Activated T-helper 1 cell treated with anti-CD3 and anti-CD28 coated beads, Interleukin-12 subunit alpha, Interleukin-12 subunit beta, Interleukin-2, Interleukin-4 antibody, amounts not matched to agents 30 ng/mL and 10 ng/mL and 1 ng/mL, durations not matched to agents 14 hours and 24 hours and 36 hours (primary cell): ENCODE measurements around the gene KCNQ1. TPM values are rescaled to one million over a fixed set of nuclear protein-coding genes. Genes with fewer than 3 reads are reported as not detected.

Source experiments
- DNase-seq: peaks from one replicate; pipeline ENCODE4 v3.0.0; 2021; ENCODE audit warnings: low spot score
- H3K27ac Mint-ChIP-seq: one replicate; pipeline ENCODE4 v1.8.0; 2021; ENCODE audit warnings: mild to moderate bottlenecking, mixed read lengths
- H3K27me3 Mint-ChIP-seq: one replicate; pipeline ENCODE4 v1.8.0; 2022; ENCODE audit warnings: mild to moderate bottlenecking, moderate library complexity, mixed read lengths; ENCODE audit not compliant: insufficient read depth
- H3K36me3 Mint-ChIP-seq: one replicate; pipeline ENCODE4 v1.8.0; 2021; ENCODE audit warnings: low read depth, mixed read lengths
- H3K4me1 Mint-ChIP-seq: one replicate; pipeline ENCODE4 v1.8.0; 2021; ENCODE audit warnings: low read depth, mixed read lengths
- H3K4me3 Mint-ChIP-seq: one replicate; pipeline ENCODE4 v1.8.0; 2021; ENCODE audit warnings: mild to moderate bottlenecking, moderate library complexity, mixed read lengths
- H3K9me3 Mint-ChIP-seq: one replicate; pipeline ENCODE4 v1.8.0; 2021; ENCODE audit warnings: mixed read lengths
- intact Hi-C: fragments of 100-400 bp; cut with micrococcal nuclease; formaldehyde crosslinking; loops from one replicate; pipeline ENCODE4 v1.15.1; 2024
- total RNA-seq: library from RNA; stranded (reverse); gene quantifications from 2 replicates; pipeline ENCODE4 v1.2.3, GENCODE V29; 2022

The KCNQ1 gene
- total RNA-seq, 1 donor from 2014 or later: 6.4 TPM

DNA sequence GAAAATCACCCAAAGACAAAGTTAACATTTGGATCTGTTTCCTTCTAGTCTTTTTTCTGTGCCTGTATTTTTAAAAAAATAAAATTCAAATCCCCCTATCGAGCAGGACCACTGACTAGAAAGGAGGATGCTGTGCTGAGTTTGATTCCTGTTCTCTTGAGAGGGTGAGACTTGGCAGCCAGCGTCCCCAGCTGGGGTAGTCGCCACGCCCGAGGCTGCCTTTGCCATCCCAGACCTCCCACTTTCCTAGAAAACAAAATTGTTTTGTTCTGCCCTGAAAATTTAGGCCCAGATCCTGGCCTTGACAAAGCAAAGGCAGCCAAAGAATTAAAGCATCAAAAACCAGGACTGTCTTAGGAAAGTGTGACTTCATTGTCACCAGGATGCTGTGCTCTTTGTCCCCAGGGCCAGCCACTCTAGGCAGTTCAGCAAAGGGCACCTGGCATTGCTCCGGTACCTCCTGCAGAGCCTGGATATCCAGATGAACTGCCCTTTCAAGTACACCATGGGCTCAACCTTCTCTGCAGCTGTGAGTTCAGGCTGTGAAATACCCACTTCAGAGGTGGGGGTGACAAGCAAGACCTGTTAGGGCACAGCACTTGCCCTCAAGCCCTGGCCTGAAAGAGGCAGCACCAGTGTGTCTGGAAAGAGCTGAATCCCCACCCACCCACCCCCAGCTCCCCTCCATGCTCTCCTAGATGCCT lies 210.4 kb downstream of the KCNQ1 start:
- Mint-ChIP-seq H3K4me3 (no peak overlapping the region), H3K9me3 (peaks cover 23% of the 10 kb centered on the region), H3K27ac (no peak overlapping the region), H3K36me3 (peaks cover 4% of the 10 kb centered on the region), H3K4me1 (no peaks in the 10 kb centered on the region), H3K27me3 (no peaks in the 10 kb centered on the region)
- intact Hi-C loops: no loop called here
- no peak for DNase-seq

DNA sequence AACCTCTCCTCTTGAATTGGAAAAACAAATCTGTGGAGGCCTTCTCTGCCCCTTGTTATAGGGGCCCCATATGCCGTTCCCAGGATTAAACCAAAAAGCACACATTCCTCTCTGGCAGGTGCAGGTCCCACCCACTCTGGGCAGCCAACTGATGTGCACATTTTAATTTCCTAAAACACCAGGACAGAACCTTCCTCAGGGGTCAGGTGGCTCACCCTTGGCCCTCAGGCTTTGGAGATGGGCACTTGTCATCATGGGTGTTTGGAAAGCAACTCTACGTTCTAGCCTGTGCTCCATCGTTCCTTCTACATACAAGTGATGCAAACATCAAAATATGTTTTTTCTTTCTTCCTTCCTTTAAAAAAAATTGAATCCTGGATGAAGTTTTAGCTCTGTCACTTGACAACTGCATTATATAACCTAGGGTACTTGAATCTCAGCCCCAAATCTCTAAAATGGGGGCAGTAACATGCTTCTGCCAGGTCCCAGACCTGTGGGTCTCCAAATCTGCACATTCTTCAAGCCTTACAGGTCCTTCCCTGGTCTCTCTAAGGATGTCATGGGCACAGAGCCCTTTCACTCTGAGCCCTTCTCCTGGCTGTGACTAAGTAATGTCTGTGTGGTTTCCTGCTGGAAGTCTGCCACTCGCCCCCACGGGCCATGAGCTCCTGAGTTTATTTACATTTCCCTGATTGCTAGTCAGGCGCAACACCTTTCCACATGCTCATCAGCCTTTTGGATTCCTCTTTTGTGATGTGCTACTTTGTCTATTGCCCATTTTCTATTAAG lies 211.2 kb downstream of the KCNQ1 start:
- H3K27me3 Mint-ChIP-seq: no peaks in the 10 kb centered on the region
- H3K4me1 Mint-ChIP-seq: no peaks in the 10 kb centered on the region
- intact Hi-C loops: no loop called here
- H3K9me3 Mint-ChIP-seq: peaks cover 24% of the 10 kb centered on the region
- DNase-seq: no peak
- no peak overlapping the region for H3K27ac Mint-ChIP-seq
- H3K36me3 Mint-ChIP-seq: peaks cover 7% of the 10 kb centered on the region
- no peak overlapping the region for H3K4me3 Mint-ChIP-seq

DNA sequence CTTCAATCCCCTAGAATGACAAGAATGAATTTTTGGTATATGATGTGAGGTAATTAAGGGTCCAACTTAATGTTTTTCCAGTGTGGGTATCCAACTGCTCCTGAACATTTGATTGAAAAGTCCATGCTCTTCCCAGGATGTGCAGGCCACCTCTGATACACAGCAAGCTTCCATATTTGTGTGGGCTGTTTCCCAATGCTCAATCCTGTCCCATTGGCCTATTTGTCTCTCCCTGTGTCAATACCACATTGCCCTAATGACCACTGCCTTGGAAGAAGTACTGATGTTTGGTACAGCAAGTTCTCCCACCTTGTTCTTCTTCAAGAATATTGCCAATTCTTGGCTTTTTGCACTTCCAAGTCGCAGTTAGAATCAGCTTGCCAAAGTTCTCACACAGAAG lies 212.1 kb downstream of the KCNQ1 start:
- DNase-seq: no peak
- Mint-ChIP-seq H3K4me3 (no peak overlapping the region), H3K9me3 (peaks cover 22% of the 10 kb centered on the region), H3K36me3 (peaks cover 7% of the 10 kb centered on the region), H3K27ac (no peak overlapping the region), H3K4me1 (no peaks in the 10 kb centered on the region), H3K27me3 (no peaks in the 10 kb centered on the region)
- intact Hi-C loops: no loop called here

DNA sequence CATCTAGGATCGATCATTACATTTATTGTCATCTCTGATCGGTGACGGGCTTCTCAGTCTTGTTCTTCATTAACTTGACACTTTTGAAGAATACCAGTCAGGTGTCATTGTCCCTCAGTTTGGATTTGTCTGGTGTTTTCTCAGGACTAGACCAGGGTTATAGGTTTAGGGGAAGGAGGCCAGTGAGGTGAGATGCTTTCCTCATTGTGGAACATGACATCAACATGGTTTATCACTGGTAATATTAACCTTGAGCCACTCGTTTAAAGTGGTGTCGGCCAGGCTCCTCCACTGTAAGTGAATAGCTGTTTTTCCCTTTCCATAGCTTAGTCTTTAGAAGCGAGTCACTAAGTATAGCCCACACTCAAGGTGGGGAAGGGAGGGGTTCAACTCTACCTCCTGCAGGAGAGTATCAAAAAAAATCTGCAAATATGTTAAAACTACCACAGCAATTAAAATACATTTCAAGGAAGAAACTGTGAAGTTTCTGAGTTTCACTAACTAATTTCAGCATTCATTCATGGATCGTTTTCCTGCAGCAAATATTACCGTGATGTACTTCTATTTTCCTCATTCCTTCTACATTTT lies 213.0 kb downstream of the KCNQ1 start:
- H3K9me3 Mint-ChIP-seq: peaks cover 22% of the 10 kb centered on the region
- H3K4me1 Mint-ChIP-seq: no peaks in the 10 kb centered on the region
- no peak overlapping the region for H3K27ac Mint-ChIP-seq
- H3K36me3 Mint-ChIP-seq: peaks cover 7% of the 10 kb centered on the region
- H3K27me3 Mint-ChIP-seq: no peaks in the 10 kb centered on the region
- intact Hi-C loops: no loop called here
- H3K4me3 Mint-ChIP-seq: no peak overlapping the region
- DNase-seq: no peak

DNA sequence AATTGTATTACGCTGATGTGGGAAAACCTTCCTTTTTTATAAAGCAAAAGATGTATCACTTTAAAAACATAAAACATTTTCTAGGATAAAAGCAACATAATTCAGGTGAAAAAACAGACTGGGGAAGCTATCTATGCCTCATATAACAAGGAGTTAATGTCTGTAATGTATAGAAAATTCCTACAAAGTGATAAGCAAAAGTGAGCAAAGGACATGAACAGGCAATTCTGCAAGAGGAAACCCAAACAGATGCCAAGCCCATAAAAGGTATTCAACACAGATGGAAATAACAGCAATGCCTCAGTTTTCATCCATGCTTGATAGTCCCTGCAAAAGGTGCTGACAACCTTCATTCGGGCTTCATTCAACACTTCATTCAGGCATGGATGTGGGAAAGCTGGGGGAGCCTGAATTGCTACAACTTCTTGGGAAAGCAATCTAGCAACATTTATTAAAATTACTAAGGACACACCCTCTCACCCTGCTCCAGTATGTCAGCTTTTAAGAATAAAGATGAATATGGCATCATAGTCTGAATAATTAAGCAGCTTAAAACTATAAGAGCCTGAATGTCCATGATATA lies 215.6 kb downstream of the KCNQ1 start:
- H3K27ac Mint-ChIP-seq: no peak overlapping the region
- no peak for DNase-seq
- H3K36me3 Mint-ChIP-seq: peaks cover 7% of the 10 kb centered on the region
- peaks cover 22% of the 10 kb centered on the region for H3K9me3 Mint-ChIP-seq
- intact Hi-C loops: no loop called here
- H3K4me3 Mint-ChIP-seq: no peak overlapping the region
- no peaks in the 10 kb centered on the region for H3K4me1 Mint-ChIP-seq
- H3K27me3 Mint-ChIP-seq: no peaks in the 10 kb centered on the region

DNA sequence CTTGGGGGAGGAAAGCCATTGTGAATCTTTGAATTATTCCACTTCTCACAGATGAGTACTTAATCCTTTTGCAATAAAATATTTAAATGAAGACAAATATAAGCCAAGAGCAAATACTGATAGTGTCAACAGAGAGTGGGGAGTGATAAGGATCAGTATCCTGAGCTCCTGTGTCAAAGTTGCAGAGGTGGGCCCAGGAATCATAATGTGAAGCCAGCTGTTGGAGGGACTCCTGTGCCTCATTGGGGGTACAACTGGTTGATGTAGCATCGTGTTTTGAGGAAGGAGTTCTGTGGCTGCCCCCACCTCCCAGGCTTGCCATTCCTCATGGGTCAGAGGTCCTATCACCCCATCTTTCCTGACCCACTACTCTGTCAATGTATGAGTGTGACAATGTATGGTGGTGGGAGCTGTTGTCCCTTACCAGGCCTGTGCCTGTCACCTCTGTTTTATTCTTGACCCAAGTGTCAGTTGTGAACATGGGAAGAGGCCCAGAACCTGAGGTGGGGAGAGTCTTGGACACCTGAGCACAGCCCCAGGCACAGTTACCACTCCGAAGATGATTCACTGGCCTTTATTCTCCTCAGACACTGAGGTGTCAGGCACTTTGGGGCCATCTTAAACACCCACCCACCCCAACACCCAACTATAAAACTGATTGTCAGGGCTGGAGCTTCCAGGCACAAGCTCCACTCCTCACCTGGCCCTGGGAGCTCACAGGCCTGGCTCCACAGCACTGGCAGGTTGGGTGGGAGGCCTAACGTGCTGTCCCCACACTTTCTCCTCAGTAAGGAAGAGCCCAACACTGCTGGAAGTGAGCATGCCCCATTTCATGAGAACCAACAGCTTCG lies 216.6 kb downstream of the KCNQ1 start:
- intact Hi-C loops: no loop called here
- DNase-seq: no peak
- no peaks in the 10 kb centered on the region for H3K4me1 Mint-ChIP-seq

DNA sequence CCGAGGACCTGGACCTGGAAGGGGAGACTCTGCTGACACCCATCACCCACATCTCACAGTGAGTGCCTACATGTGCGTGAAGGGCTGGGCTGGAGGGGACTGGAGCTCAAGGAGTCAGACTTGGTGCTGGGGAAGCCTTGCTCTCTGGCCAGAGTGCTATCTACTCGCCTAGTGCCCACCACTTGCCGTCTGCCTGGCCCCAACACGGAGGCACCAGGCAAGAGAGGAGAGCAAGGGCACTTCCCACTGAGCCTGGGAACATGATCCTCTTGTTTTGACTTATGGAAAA lies 217.2 kb downstream of the KCNQ1 start:
- Mint-ChIP-seq H3K27ac (no peak overlapping the region), H3K4me3 (no peak overlapping the region), H3K9me3 (peaks cover 22% of the 10 kb centered on the region), H3K27me3 (no peaks in the 10 kb centered on the region), H3K4me1 (no peaks in the 10 kb centered on the region), H3K36me3 (peaks cover 7% of the 10 kb centered on the region)
- no peak for DNase-seq
- intact Hi-C loops: no loop called here

More for the DNA sequence above, 216.6 kb downstream of the KCNQ1 start:
- peaks cover 7% of the 10 kb centered on the region for H3K36me3 Mint-ChIP-seq
- no peaks in the 10 kb centered on the region for H3K27me3 Mint-ChIP-seq
- H3K4me3 Mint-ChIP-seq: no peak overlapping the region
- H3K9me3 Mint-ChIP-seq: peaks cover 22% of the 10 kb centered on the region
- no peak overlapping the region for H3K27ac Mint-ChIP-seq

DNA sequence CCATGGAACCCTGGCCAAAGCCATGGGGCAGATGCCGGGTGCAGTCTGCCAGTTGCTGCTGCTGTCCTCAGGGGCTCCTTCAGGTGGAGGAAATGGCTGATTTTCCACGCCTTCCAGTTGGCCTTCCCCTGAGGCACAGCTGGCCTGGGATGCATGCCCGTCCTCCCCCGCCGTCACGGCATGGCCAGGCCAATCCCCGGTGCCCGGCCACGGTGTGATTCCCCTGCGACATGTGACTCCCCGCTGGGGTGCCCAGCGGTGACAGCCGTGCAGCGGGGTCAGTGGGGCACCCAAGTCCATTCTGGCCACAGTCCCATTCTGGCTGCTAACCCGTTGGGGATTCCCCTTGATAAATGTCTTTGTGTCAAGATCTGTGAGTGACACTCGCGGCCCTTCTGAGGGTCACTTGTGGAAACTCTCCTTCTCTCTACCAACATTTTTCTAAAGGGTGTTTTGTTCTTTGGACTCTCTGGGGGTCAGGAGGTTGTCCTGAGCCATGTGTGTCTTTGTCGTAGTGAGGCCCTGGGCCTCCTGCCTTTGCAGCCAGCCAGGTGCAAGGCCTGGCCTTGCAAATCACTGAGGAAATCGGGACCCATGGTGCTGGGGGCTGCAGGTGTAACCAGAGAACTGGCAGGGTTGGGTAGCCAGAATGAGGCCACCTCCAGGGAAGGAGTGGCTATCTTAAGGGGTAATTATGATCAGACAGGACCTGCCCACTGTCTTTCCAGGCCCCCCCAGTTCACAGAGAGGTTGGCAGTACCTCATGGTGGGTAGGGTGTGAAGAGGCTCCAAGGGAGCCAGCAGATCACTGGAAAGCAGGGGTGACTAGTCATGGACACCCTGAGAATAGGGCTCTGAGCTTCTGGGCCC lies 217.9 kb downstream of the KCNQ1 start:
- peaks cover 7% of the 10 kb centered on the region for H3K36me3 Mint-ChIP-seq
- no peaks in the 10 kb centered on the region for H3K27me3 Mint-ChIP-seq
- no peak overlapping the region for H3K4me3 Mint-ChIP-seq
- peaks cover 22% of the 10 kb centered on the region for H3K9me3 Mint-ChIP-seq
- H3K4me1 Mint-ChIP-seq: no peaks in the 10 kb centered on the region
- H3K27ac Mint-ChIP-seq: no peak overlapping the region
- intact Hi-C loops: no loop called here
- DNase-seq: no peak

DNA sequence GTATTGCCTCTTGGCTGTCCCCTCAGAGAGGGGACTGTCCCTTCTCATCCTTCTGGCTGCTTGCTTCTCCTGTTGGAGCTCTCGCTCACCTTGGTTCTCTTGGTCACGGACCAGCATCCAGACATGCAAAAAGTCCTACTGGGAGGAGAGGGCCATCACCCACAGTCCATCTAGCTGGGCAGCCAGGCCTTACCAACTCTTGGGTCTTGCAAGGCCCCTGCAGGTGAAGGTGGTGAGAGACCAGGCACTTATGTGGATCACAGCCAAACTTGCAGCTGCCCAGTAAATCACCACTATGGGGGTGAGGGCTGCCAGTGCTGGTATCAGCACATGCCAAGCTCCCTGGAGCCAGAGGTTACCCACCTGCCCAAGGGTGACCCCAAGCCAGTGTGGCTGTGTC lies 218.7 kb downstream of the KCNQ1 start:
- no peak overlapping the region for H3K27ac Mint-ChIP-seq
- peaks cover 22% of the 10 kb centered on the region for H3K9me3 Mint-ChIP-seq
- no peak overlapping the region for H3K4me3 Mint-ChIP-seq

DNA sequence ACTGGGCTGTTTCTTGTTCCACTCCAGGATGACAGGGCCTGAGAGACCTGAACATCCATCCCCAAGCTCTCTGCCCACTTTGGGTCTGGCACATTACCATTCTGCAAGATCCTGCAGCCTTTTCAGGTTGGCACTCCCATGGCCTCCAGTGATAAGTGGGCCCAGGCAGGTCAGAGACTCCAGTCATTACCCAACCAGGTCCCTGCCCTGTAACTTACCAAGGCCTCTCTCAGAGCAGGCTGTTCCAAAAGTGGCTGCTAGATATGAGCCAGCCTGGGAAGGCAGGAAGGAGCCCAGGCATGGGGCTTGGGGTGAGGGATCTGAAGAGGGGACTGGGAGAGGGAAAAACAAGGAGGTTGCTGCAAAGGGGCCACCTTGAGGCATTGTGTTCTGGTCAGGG lies 219.1 kb downstream of the KCNQ1 start:
- Mint-ChIP-seq H3K4me3 (no peak overlapping the region), H3K9me3 (peaks cover 20% of the 10 kb centered on the region), H3K27ac (no peak overlapping the region), H3K27me3 (no peaks in the 10 kb centered on the region), H3K36me3 (peaks cover 6% of the 10 kb centered on the region), H3K4me1 (no peaks in the 10 kb centered on the region)
- DNase-seq: no peak
- intact Hi-C loops: no loop called here

More for the DNA sequence above, 218.7 kb downstream of the KCNQ1 start:
- DNase-seq: no peak
- H3K4me1 Mint-ChIP-seq: no peaks in the 10 kb centered on the region
- H3K36me3 Mint-ChIP-seq: peaks cover 7% of the 10 kb centered on the region
- no peaks in the 10 kb centered on the region for H3K27me3 Mint-ChIP-seq
- intact Hi-C loops: no loop called here

DNA sequence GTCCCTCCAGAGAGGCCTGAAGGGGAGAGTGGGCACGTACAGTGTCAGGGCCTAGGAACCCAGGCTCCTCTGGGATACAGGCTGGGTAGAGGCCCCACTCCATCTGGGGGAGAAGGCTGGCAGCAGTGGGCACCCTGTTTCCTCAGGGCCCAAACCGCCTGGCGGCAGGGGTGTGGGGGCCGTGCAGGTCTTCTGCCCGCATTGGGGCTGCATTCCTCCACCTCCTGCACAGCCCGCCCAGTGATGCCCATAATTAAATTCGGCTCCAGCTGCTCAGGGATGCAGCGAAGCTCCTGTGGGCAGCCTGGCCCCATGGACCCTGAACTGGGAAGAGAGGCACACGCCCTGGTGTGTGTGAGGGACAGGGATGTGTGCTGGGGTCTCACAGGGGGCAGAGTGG lies 219.6 kb downstream of the KCNQ1 start:
- Mint-ChIP-seq H3K27me3 (no peaks in the 10 kb centered on the region), H3K4me1 (no peaks in the 10 kb centered on the region), H3K36me3 (peaks cover 3% of the 10 kb centered on the region), H3K27ac (no peak overlapping the region), H3K4me3 (no peak overlapping the region), H3K9me3 (peaks cover 15% of the 10 kb centered on the region)
- no peak for DNase-seq
- intact Hi-C loops: no loop called here
